H1 (cell line): ENCODE measurements around the gene DNAJB5. TPM values are rescaled to one million over a fixed set of nuclear protein-coding genes. Genes with fewer than 3 reads are reported as not detected.

ENCODE experiments used
- CTCF ChIA-PET: fragments of 300-600 bp; sonication (Branson Sonifier 250); formaldehyde crosslinking; loops from one replicate; lab custom pipeline; 2021; ENCODE audit not compliant: partially characterized antibody; lab: Charles Lee
- POLR2A ChIA-PET: fragments of 300-600 bp; sonication (Branson Sonifier 250); formaldehyde crosslinking; loops from one replicate; lab custom pipeline; 2021; ENCODE audit warnings: inconsistent platforms; ENCODE audit not compliant: partially characterized antibody; lab: Charles Lee
- DNase-seq, 2 experiments: peaks; one replicate each; pipeline versions ENCODE4 v3.0.0 to v3.0.0-alpha.2; 2010 to 2022; ENCODE audit warnings: low spot score in 2 of 2, low read depth in 1 of 2, mixed read lengths in 1 of 2
- FAIRE-seq: peaks from 2 replicates; lab custom pipeline; 2011; peaks lifted over from hg19 to GRCh38; lab: Jason Lieb, UNC
- H2AFZ ChIP-seq: 2 replicates; pipeline ENCODE4 v1.8.1; 2012; ENCODE audit warnings: low read length, inconsistent platforms
- H2AK5ac ChIP-seq: 2 replicates; pipeline ENCODE4 v1.6.1; 2013; ENCODE audit warnings: low read depth, low read length
- H2BK120ac ChIP-seq: replicated peaks from 2 replicates; pipeline ENCODE3; 2013; ENCODE audit warnings: low read depth, low read length, inconsistent platforms
- H2BK12ac ChIP-seq: 2 replicates; pipeline ENCODE4 v1.6.1; 2013; ENCODE audit warnings: low read depth, low read length
- H2BK15ac ChIP-seq: 2 replicates; pipeline ENCODE4 v1.6.1; 2013; ENCODE audit warnings: low read length
- H2BK20ac ChIP-seq: 2 replicates; pipeline ENCODE4 v1.6.1; 2013; ENCODE audit warnings: low read length
- H2BK5ac ChIP-seq: 2 replicates; pipeline ENCODE4 v1.6.1; 2013; ENCODE audit warnings: low read depth, low read length
- H3K14ac ChIP-seq: 2 replicates; pipeline ENCODE4 v1.6.1; 2013; ENCODE audit warnings: inconsistent platforms; ENCODE audit not compliant: insufficient read length
- H3K18ac ChIP-seq: 2 replicates; pipeline ENCODE4 v1.6.1; 2013; ENCODE audit warnings: low read length; ENCODE audit errors: extremely low read depth
- H3K23ac ChIP-seq: 2 replicates; pipeline ENCODE4 v1.6.1; 2013; ENCODE audit warnings: inconsistent platforms; ENCODE audit not compliant: insufficient read length
- H3K23me2 ChIP-seq: 2 replicates; pipeline ENCODE4 v1.6.1; 2013; ENCODE audit warnings: low read depth, low read length
- H3K27ac ChIP-seq: 2 replicates; pipeline ENCODE4 v1.6.1; 2011; ENCODE audit warnings: low read depth, low read length, inconsistent platforms
- H3K27me3 ChIP-seq, 4 experiments: replicated peaks in 1 of 4; 1 replicate in 1 of 4; 2 replicates in 3 of 4; pipeline versions ENCODE4 v1.6.1 to v1.8.1; 2011 to 2013; ENCODE audit warnings: low read length in 3 of 4, mild to moderate bottlenecking in 3 of 4, inconsistent platforms in 2 of 4, mixed read lengths in 2 of 4, moderate library complexity in 1 of 4; ENCODE audit not compliant: control insufficient read depth in 3 of 4, insufficient read depth in 3 of 4; ENCODE audit errors: extremely low read depth in 1 of 4
- H3K36me3 ChIP-seq, 4 experiments: 2 replicates each; pipeline versions ENCODE4 v1.6.1 to v1.8.1; 2011 to 2013; ENCODE audit warnings: mild to moderate bottlenecking in 4 of 4, low read length in 3 of 4, moderate library complexity in 2 of 4, control low read depth in 1 of 4, inconsistent platforms in 1 of 4; ENCODE audit not compliant: insufficient read depth in 4 of 4, control insufficient read depth in 2 of 4
- H3K4ac ChIP-seq: replicated peaks from 2 replicates; pipeline ENCODE3; 2013; ENCODE audit warnings: low read length, low read depth, mixed read lengths, inconsistent platforms; ENCODE audit not compliant: insufficient read length
- H3K4me1 ChIP-seq, 4 experiments: replicated peaks in 1 of 4; 1 replicate in 1 of 4; 2 replicates in 3 of 4; pipeline versions ENCODE4 v1.6.1 to v1.8.1; 2011 to 2013; ENCODE audit warnings: low read length in 3 of 4, inconsistent platforms in 2 of 4, mixed read lengths in 1 of 4; ENCODE audit not compliant: insufficient read depth in 4 of 4, control insufficient read depth in 3 of 4
- H3K4me2 ChIP-seq, 2 experiments: 2 replicates each; pipeline versions ENCODE4 v1.6.1 to v1.8.1; 2011 to 2013; ENCODE audit warnings: low read depth in 2 of 2, low read length in 2 of 2, control low read depth in 1 of 2, inconsistent platforms in 1 of 2, mild to moderate bottlenecking in 1 of 2; ENCODE audit not compliant: insufficient read depth in 1 of 2
- H3K4me3 ChIP-seq, 4 experiments: fragments of 200-600, 300-600 bp in 1 of 4; sonication (generic), shearing (Covaris generic), sonication (Bioruptor Twin) in 1 of 4; 2 replicates each; pipeline versions ENCODE4 v1.5.1 to v1.8.1; 2011 to 2016; ENCODE audit warnings: low read length in 4 of 4, low read depth in 3 of 4, control low read depth in 2 of 4, inconsistent platforms in 2 of 4, mild to moderate bottlenecking in 2 of 4, mixed read lengths in 1 of 4, moderate library complexity in 1 of 4; ENCODE audit not compliant: insufficient read depth in 2 of 4; ENCODE audit errors: extremely low read depth in 1 of 4
- H3K56ac ChIP-seq: replicated peaks from 2 replicates; pipeline ENCODE3; 2013; ENCODE audit warnings: low read depth, mild to moderate bottlenecking, mixed read lengths, low read length, inconsistent platforms; ENCODE audit not compliant: insufficient read length
- H3K79me1 ChIP-seq: 2 replicates; pipeline ENCODE4 v1.6.1; 2013; ENCODE audit warnings: low read depth, low read length, control low read depth
- H3K79me2 ChIP-seq, 2 experiments: 2 replicates each; pipeline versions ENCODE4 v1.6.1 to v1.8.1; 2012 to 2013; ENCODE audit warnings: low read length in 2 of 2, mild to moderate bottlenecking in 2 of 2, inconsistent platforms in 1 of 2; ENCODE audit not compliant: insufficient read depth in 2 of 2, control insufficient read depth in 1 of 2
- H3K9ac ChIP-seq, 4 experiments: replicated peaks in 1 of 4; 1 replicate in 1 of 4; 2 replicates in 3 of 4; pipeline versions ENCODE4 v1.6.1 to v1.8.1; 2011 to 2013; ENCODE audit warnings: low read depth in 3 of 4, low read length in 3 of 4, control low read depth in 2 of 4, mild to moderate bottlenecking in 2 of 4, moderate library complexity in 2 of 4, inconsistent platforms in 1 of 4; ENCODE audit errors: extremely low read depth in 1 of 4
- H3K9me3 ChIP-seq, 2 experiments: 2 replicates each; pipeline versions ENCODE4 v1.6.1 to v1.8.1; 2012 to 2013; ENCODE audit warnings: mild to moderate bottlenecking in 2 of 2, moderate library complexity in 2 of 2, control low read depth in 1 of 2, inconsistent platforms in 1 of 2, low read depth in 1 of 2, low read length in 1 of 2, mixed read lengths in 1 of 2; ENCODE audit not compliant: insufficient read depth in 2 of 2
- H4K20me1 ChIP-seq, 2 experiments: replicated peaks in 1 of 2; 2 replicates each; pipeline versions ENCODE3 to v1.8.1; 2011 to 2013; ENCODE audit warnings: inconsistent platforms in 2 of 2, low read length in 2 of 2, mild to moderate bottlenecking in 1 of 2; ENCODE audit not compliant: insufficient read depth in 2 of 2, control insufficient read depth in 1 of 2
- H4K5ac ChIP-seq: 2 replicates; pipeline ENCODE4 v1.6.1; 2013; ENCODE audit warnings: low read length, low read depth, mixed read lengths, inconsistent platforms; ENCODE audit not compliant: insufficient read length
- H4K8ac ChIP-seq: 2 replicates; pipeline ENCODE4 v1.8.0; 2013; ENCODE audit warnings: mild to moderate bottlenecking, moderate library complexity, low read length, inconsistent platforms; ENCODE audit not compliant: insufficient read depth; ENCODE audit errors: extremely low read depth
- H4K91ac ChIP-seq: replicated peaks from 2 replicates; pipeline ENCODE3; 2013; ENCODE audit warnings: low read length, mixed read lengths, inconsistent platforms; ENCODE audit not compliant: insufficient read length
- NRF1 ChIP-seq: IDR thresholded peaks from 2 replicates; pipeline ENCODE4 v1.6.1; 2011; ENCODE audit warnings: mild to moderate bottlenecking, low read depth, low read length, improper control_type of control experiment
- RBBP5 ChIP-seq: IDR thresholded peaks from 2 replicates; pipeline ENCODE4 v1.7.1; 2012; ENCODE audit warnings: low read depth, mild to moderate bottlenecking, inconsistent platforms, low read length, moderate library complexity, borderline replicate concordance
- WGBS, 2 experiments: shearing (Covaris generic) in 1 of 2; methylation state at CpG; one replicate each; pipeline versions ENCODE4 v1.1.6 to v1.1.7; 2013 to 2015; ENCODE audit warnings: low lambda C conversion rate in 2 of 2, mixed read lengths in 2 of 2, inconsistent platforms in 1 of 2, low coverage in 1 of 2, missing lambda C conversion rate in 1 of 2; ENCODE audit not compliant: insufficient replicate concordance in 2 of 2, insufficient coverage in 1 of 2, insufficient read length in 1 of 2; ENCODE audit errors: extremely low coverage in 1 of 2, missing lambda C conversion rate in 1 of 2; 5-methylcytosine and 5-hydroxymethylcytosine counted together
- polyA plus RNA-seq, 7 experiments: library from polyadenylated mRNA; depleted of rRNA in 3 of 7; stranded (reverse) in 5 of 7; unstranded in 2 of 7; fragments of >200 nt in 5 of 7; fragments of 200-250 nt in 2 of 7; gene quantifications; 1 replicate in 5 of 7; 2 replicates in 1 of 7; 4 replicates in 1 of 7; pipeline versions ENCODE4 v1.2.1 to v1.2.3, GENCODE V29; 2011 to 2013; ENCODE audit warnings: missing spikeins in 2 of 7, mixed read lengths in 2 of 7
- total RNA-seq: library from RNA; stranded (reverse); fragmentation: NEBNext Ultra II Directional; extraction: Animal tissue kit (Norgen Biotek cat#: 25700); gene quantifications from 2 replicates; pipeline ENCODE4 v1.2.1, GENCODE V29; 2021

Gene DNAJB5
- total and polyA plus RNA-seq, 2 of the 8 experiments (the other 6 are each of a cell fraction or from before 2014, with no cell fraction given), result 25.0 to 34.1 TPM

- Histone ChIP-seq H3K27ac (no peak overlapping the region), H2BK12ac (no peak overlapping the region), H4K8ac (no peak overlapping the region), H2BK120ac (no peak overlapping the region), H3K79me2 (no peaks in the 10 kb centered on the region; a peak in 2 of 4 replicates), H3K23me2 (no peaks in the 10 kb centered on the region), H3K23ac (no peak overlapping the region), H3K27me3 (no peaks in the 10 kb centered on the region), H3K9ac (no peak overlapping the region), H3K9me3 (no peaks in the 10 kb centered on the region), H2BK20ac (no peak overlapping the region), H3K4ac (peak overlapping the region; percentile 44), H3K4me3 (no peak overlapping the region), H3K18ac (no peak overlapping the region), H4K91ac (no peak overlapping the region), H3K79me1 (no peaks in the 10 kb centered on the region), H2BK15ac (no peak overlapping the region), H3K36me3 (peaks cover 18 to 31% (median 26%) of the 10 kb centered on the region in 4 experiments; a peak in 7 of 8 replicates), H2AK5ac (no peak overlapping the region), H3K4me1 (peaks cover 3 to 9% (median 5%) of the 10 kb centered on the region in 4 experiments; a peak in 5 of 7 replicates), H4K20me1 (no peaks in the 10 kb centered on the region), H3K56ac (no peak overlapping the region), H3K14ac (no peak overlapping the region), H2AFZ (no peak overlapping the region), H2BK5ac (no peak overlapping the region; the same call in 1 of the 2 replicates), H3K4me2 (no peak overlapping the region), H4K5ac (no peak overlapping the region)
- DNase-seq (no peak), FAIRE-seq (no peak)
- ChIA-PET POLR2A (interaction anchor here (0.8 to 2.7 kb wide), 7 partner anchors 9 to 73 kb away, joined by 3 to 9 read pairs (median 4); partner anchors contain the start of genes DNAJB5 and VCP), CTCF (interaction anchor here (14.8 kb wide), 1 partner anchor 103 kb away, joined by 148 read pairs; a partner anchor contains a TSS)
- WGBS, 2 experiments, result 91% methylated on average over 2 of the region's 2 CpGs; no CpG with 5 or more reads in 1 of the 2 experiments
- no peak for TF ChIP-seq NRF1
- no peak for TF ChIP-seq RBBP5
Measured at GRCh38 chr9:34999576-34999975, 10.0 kb downstream of the DNAJB5 start.
